Lung (tissue), 16 donors: ENCODE results near the gene SLC51A. TPM values are rescaled to one million over a fixed set of nuclear protein-coding genes. Genes with fewer than 3 reads are reported as not detected.

ENCODE experiments used
- ATAC-seq: fragments of 200-7000 bp; cut with Tn5 transposase; one replicate; pipeline ENCODE4 v1.9.1; 2020; ENCODE audit warnings: moderate number of reproducible peaks; ENCODE audit not compliant: insufficient read depth, low FRiP score
- DNase-seq, 3 donors: peaks; one replicate each; pipeline ENCODE4 v3.0.0-alpha.2; 2013 to 2017
- H3K27ac ChIP-seq, 2 donors: one replicate each; pipeline ENCODE4 v1.5.1; 2013; ENCODE audit warnings: mild to moderate bottlenecking in 2 of 2, moderate library complexity in 2 of 2, control low read depth in 1 of 2, inconsistent platforms in 1 of 2, low read depth in 1 of 2, low read length in 1 of 2
- H3K27me3 ChIP-seq, 3 donors: one replicate each; pipeline ENCODE4 v1.5.1; 2013; ENCODE audit warnings: low read length in 2 of 3; ENCODE audit not compliant: control insufficient read depth in 3 of 3, insufficient read depth in 3 of 3
- H3K36me3 ChIP-seq, 4 donors: one replicate each; pipeline ENCODE4 v1.5.1; 2013; ENCODE audit warnings: low read length in 4 of 4, mild to moderate bottlenecking in 1 of 4, moderate library complexity in 1 of 4; ENCODE audit not compliant: control insufficient read depth in 4 of 4, insufficient read depth in 4 of 4
- H3K4me1 ChIP-seq, 5 donors: one replicate each; pipeline ENCODE4 v1.5.1; 2013; ENCODE audit warnings: low read length in 5 of 5, mild to moderate bottlenecking in 2 of 5, moderate library complexity in 1 of 5; ENCODE audit not compliant: control insufficient read depth in 5 of 5, insufficient read depth in 5 of 5
- H3K4me3 ChIP-seq: one replicate; pipeline ENCODE4 v1.5.1; 2013; ENCODE audit warnings: mild to moderate bottlenecking, control low read depth, moderate library complexity
- H3K9ac ChIP-seq, 2 donors: one replicate each; pipeline ENCODE4 v1.5.1; 2013; ENCODE audit warnings: low read length in 2 of 2, control low read depth in 1 of 2; ENCODE audit not compliant: insufficient read depth in 1 of 2
- H3K9me3 ChIP-seq, 4 donors: one replicate each; pipeline ENCODE4 v1.5.1; 2013; ENCODE audit warnings: low read length in 3 of 4, mild to moderate bottlenecking in 1 of 4, moderate library complexity in 1 of 4; ENCODE audit not compliant: control insufficient read depth in 4 of 4, insufficient read depth in 3 of 4
- CTCF ChIP-seq: IDR thresholded peaks from 2 replicates; pipeline ENCODE4 v1.5.1; 2012; ENCODE audit warnings: mild to moderate bottlenecking; ENCODE audit errors: control extremely low read depth, extremely low read depth
- WGBS, 2 donors: extraction: QIAGEN DNeasy Blood & Tissue Kit; methylation state at CpG; one replicate each; pipeline ENCODE4 v1.1.7; 2013; 5-methylcytosine and 5-hydroxymethylcytosine counted together
- long read RNA-seq, 5 donors: transcript quantifications; one replicate each; lab custom pipeline, GENCODE V29; 2026
- polyA plus RNA-seq, 2 donors: library from polyadenylated mRNA; stranded (reverse); fragments of 200-250 nt; gene quantifications; one replicate each; pipeline ENCODE4 v1.2.1, GENCODE V29; 2013
- total RNA-seq, 2 donors: library from RNA; depleted of rRNA in 1 of 2; stranded (reverse); fragments of >200 nt in 1 of 2; gene quantifications; one replicate each; pipeline ENCODE4 v1.2.1, GENCODE V29; 2014 to 2021
- donor health status: control.
- donor health status: control.
- donor health status: Bipolar disorder and iron deficiency.
- donor health status: healthy.
- donor health status: DM: yes; HTN: yes; CAD: no.

The SLC51A gene
- total RNA-seq (1 to 10 TPM; 1.1 to 2.8 TPM), polyA plus RNA-seq (1 to 10 TPM in 1 of 2 donors, under 1 TPM in 1; 0.73 to 7.2 TPM)
- long read RNA-seq, donor 1, result 0 reads
- long read RNA-seq, donor 2, partial matches to known transcripts, result 8 of 8 reads
- long read RNA-seq, donor 2, other reads (novel, unspliced or antisense), result 0 of 8 reads
- long read RNA-seq, donor 3, partial matches to known transcripts, result 21 of 41 reads
- long read RNA-seq, donor 3, other reads (novel, unspliced or antisense), result 20 of 41 reads
- long read RNA-seq, donor 4, result 0 reads
- long read RNA-seq, donor 5, partial matches to known transcripts, result 13 of 13 reads
- long read RNA-seq, donor 5, other reads (novel, unspliced or antisense), result 0 of 13 reads

DNA sequence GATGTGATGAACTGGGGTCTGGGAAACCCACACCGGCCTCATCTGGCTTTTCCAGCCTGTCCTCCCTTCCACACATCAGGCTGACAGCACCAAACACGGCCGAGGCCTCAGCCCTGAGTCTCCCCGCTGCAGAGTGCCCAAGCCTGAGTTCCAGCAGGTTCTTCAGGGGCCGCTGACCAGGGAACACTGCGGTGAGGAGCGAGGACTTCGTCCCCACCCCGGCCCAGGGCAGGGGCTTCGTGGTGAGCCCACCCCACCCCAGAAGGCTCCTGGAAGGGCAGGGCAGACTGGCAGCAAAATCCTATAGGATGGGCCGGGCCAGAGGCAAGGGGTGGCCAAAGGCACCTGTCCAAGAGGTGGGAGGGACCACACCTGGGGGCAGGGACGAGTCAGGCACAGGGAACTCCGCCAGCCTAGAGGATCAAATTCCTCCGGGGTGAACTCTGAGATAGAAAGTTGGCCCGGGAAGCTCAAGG, at the start of gene SLC51A:
Gene SLC51A (plus strand): TSS at position 446 of the 476 bp plus-strand sequence. CDS start 179 bp downstream, outside the sequence.
- DNase-seq (no peak), ATAC-seq (no peak)
- TF ChIP-seq CTCF, result no peak
- Histone ChIP-seq H3K27me3 (peaks cover 0 to 3% (median 0%) of the 10 kb centered on the region in 3 donors), H3K27ac (no peak within 1 kb of the TSS), H3K4me1 (peaks cover 0 to 4% (median 0%) of the 10 kb centered on the region in 5 donors), H3K4me3 (no peak within 1 kb of the TSS), H3K9me3 (no peaks in the 10 kb centered on the region), H3K9ac (no peak within 1 kb of the TSS), H3K36me3 (no peaks in the 10 kb centered on the region)
- 50 to 59% methylated on average over 15 of the region's 15 CpGs for WGBS, 2 donors

- WGBS, 2 donors, result 94 to 96% methylated on average over 7 of the region's 7 CpGs
- H3K9me3 ChIP-seq, result no peaks in the 10 kb centered on the region
- no peaks in the 10 kb centered on the region for H3K4me1 ChIP-seq
- H3K4me3 ChIP-seq, result no peak overlapping the region
- H3K9ac ChIP-seq, result no peak overlapping the region
- DNase-seq (no peak), ATAC-seq (no peak)
- TF ChIP-seq CTCF, result no peak
- no peak overlapping the region for H3K27ac ChIP-seq
- peaks cover 0 to 3% (median 0%) of the 10 kb centered on the region in 4 donors for H3K36me3 ChIP-seq
- H3K27me3 ChIP-seq, result no peaks in the 10 kb centered on the region
These were observed 49.6 kb upstream of the SLC51A start for GRCh38 chr3:196166741-196167140.

- Histone ChIP-seq H3K4me1 (no peaks in the 10 kb centered on the region), H3K27me3 (no peaks in the 10 kb centered on the region), H3K27ac (peak overlapping the region in 1 of 2 donors; percentile 39), H3K4me3 (no peak overlapping the region), H3K36me3 (peaks cover 0 to 3% (median 0%) of the 10 kb centered on the region in 4 donors), H3K9me3 (no peaks in the 10 kb centered on the region), H3K9ac (no peak overlapping the region)
- 62 to 74% methylated on average over 6 of the region's 6 CpGs for WGBS, 2 donors
- ATAC-seq, result no peak
- TF ChIP-seq CTCF, result no peak
- no peak for DNase-seq
These were observed 47.4 kb upstream of the SLC51A start for GRCh38 chr3:196168808-196169391.
